Mesothelial cell of epicardium (in vitro differentiated cells): Measurements from ENCODE around the gene TRMT2A. TPM values are rescaled to one million over a fixed set of nuclear protein-coding genes. Genes with fewer than 3 reads are reported as not detected.

Experiments used
- DNase-seq, 2 experiments: peaks; one replicate each; pipeline ENCODE4 v3.0.0; 2021; ENCODE audit warnings: low spot score in 2 of 2; ENCODE audit not compliant: unreplicated experiment in 2 of 2
- H3K27ac Mint-ChIP-seq: 2 replicates; pipeline ENCODE4 v1.8.0; 2021; ENCODE audit warnings: mixed read lengths
- H3K27me3 Mint-ChIP-seq: 2 replicates; pipeline ENCODE4 v1.8.0; 2021; ENCODE audit warnings: low read depth, mixed read lengths
- H3K36me3 Mint-ChIP-seq: 2 replicates; pipeline ENCODE4 v1.8.0; 2021; ENCODE audit warnings: mixed read lengths
- H3K4me1 Mint-ChIP-seq: 2 replicates; pipeline ENCODE4 v1.8.0; 2021; ENCODE audit warnings: mixed read lengths
- H3K4me3 Mint-ChIP-seq: 2 replicates; pipeline ENCODE4 v1.8.0; 2021; ENCODE audit warnings: mild to moderate bottlenecking, moderate library complexity, mixed read lengths
- H3K9me3 Mint-ChIP-seq: 2 replicates; pipeline ENCODE4 v1.8.0; 2021; ENCODE audit warnings: mixed read lengths
- CTCF ChIP-seq: fragments of 200-600 bp; sonication (generic); IDR thresholded peaks from one replicate; pipeline ENCODE4 v1.5.0; 2021; ENCODE audit warnings: antibody characterized with exemption; ENCODE audit not compliant: unreplicated experiment
- total RNA-seq: library from RNA; stranded (reverse); gene quantifications from 3 replicates; pipeline ENCODE4 v1.2.1, GENCODE V29; 2021

Gene TRMT2A
- total RNA-seq, 1 donor from 2014 or later = 76.0 TPM

GRCh38 chr22:20138868-20139267, 21.8 kb upstream of the TRMT2A start:
- no peak overlapping the region for H3K4me3 Mint-ChIP-seq
- no peak for DNase-seq
- TF ChIP-seq CTCF = no peak
- H3K27ac Mint-ChIP-seq = no peak overlapping the region
- H3K4me1 Mint-ChIP-seq = peaks cover 5% of the 10 kb centered on the region
- H3K9me3 Mint-ChIP-seq = no peaks in the 10 kb centered on the region
- H3K27me3 Mint-ChIP-seq = no peaks in the 10 kb centered on the region
- no peaks in the 10 kb centered on the region for H3K36me3 Mint-ChIP-seq

- H3K27me3 Mint-ChIP-seq = no peaks in the 10 kb centered on the region
- H3K36me3 Mint-ChIP-seq = no peaks in the 10 kb centered on the region
- no peak for TF ChIP-seq CTCF
- H3K9me3 Mint-ChIP-seq = no peaks in the 10 kb centered on the region
- no peak overlapping the region for H3K4me3 Mint-ChIP-seq
- DNase-seq = no peak
- peaks cover 7% of the 10 kb centered on the region for H3K4me1 Mint-ChIP-seq
- no peak overlapping the region for H3K27ac Mint-ChIP-seq
These were observed 21.4 kb upstream of the TRMT2A start for GRCh38 chr22:20138417-20138738.

- H3K27ac Mint-ChIP-seq = peak overlapping the region; percentile 67
- no peaks in the 10 kb centered on the region for H3K9me3 Mint-ChIP-seq
These were observed 20.8 kb upstream of the TRMT2A start for GRCh38 chr22:20137671-20138416.

GRCh38 chr22:20137113-20137512, 20.1 kb upstream of the TRMT2A start:
- TF ChIP-seq CTCF = no peak
- H3K9me3 Mint-ChIP-seq = no peaks in the 10 kb centered on the region
- no peak for DNase-seq
- H3K27me3 Mint-ChIP-seq = no peaks in the 10 kb centered on the region
- peaks cover 16% of the 10 kb centered on the region for H3K4me1 Mint-ChIP-seq
- no peak overlapping the region for H3K4me3 Mint-ChIP-seq
- H3K36me3 Mint-ChIP-seq = no peaks in the 10 kb centered on the region
- no peak overlapping the region for H3K27ac Mint-ChIP-seq

More at GRCh38 chr22:20137671-20138416, 20.8 kb upstream of the TRMT2A start:
- Mint-ChIP-seq H3K4me3 (no peak overlapping the region), H3K4me1 (peaks cover 12% of the 10 kb centered on the region), H3K27me3 (no peaks in the 10 kb centered on the region), H3K36me3 (no peaks in the 10 kb centered on the region)
- DNase-seq = no peak
- no peak for TF ChIP-seq CTCF

- Mint-ChIP-seq H3K27ac (no peak overlapping the region), H3K36me3 (no peaks in the 10 kb centered on the region), H3K4me1 (peaks cover 16% of the 10 kb centered on the region), H3K4me3 (no peak overlapping the region), H3K9me3 (no peaks in the 10 kb centered on the region), H3K27me3 (no peaks in the 10 kb centered on the region)
- no peak for TF ChIP-seq CTCF
- DNase-seq = no peak
These were observed 19.5 kb upstream of the TRMT2A start for GRCh38 chr22:20136603-20136873.
